Esophagus muscularis mucosa (tissue), 3 donors: Measurements from ENCODE around the gene ANKRD30BL.
"Not testable (repeated sequence)": the region's sequence is repeated elsewhere in the genome, so short reads cannot be mapped to it uniquely, and the experiment has no call there.

Source experiments
- CTCF ChIP-seq, 3 experiments: fragments of 200-600 bp in 2 of 3; fragments of 450-650 bp in 1 of 3; sonication (generic) in 2 of 3; IDR thresholded peaks; one replicate each; pipeline ENCODE4 v1.5.1; 2017 to 2019; ENCODE audit warnings: antibody characterized with exemption in 3 of 3, mild to moderate bottlenecking in 2 of 3, moderate library complexity in 1 of 3
- POLR2A ChIP-seq: fragments of 450-650 bp; IDR thresholded peaks from one replicate; pipeline ENCODE4 v1.6.1; 2017; ENCODE audit warnings: antibody characterized with exemption, moderate library complexity, mild to moderate bottlenecking, low read depth

- TF ChIP-seq POLR2A; CTCF (IDR thresholded peaks at IDR 0.05): not testable (repeated sequence)
Observed at GRCh38 chr2:132167100-132167499, 5.3 kb upstream of the ANKRD30BL start.
